Activated CD8-positive, alpha-beta memory T cell treated with anti-CD3 and anti-CD28 coated beads for 36 hours (primary cell): ENCODE measurements around the gene ALOX12. TPM values are rescaled to one million over a fixed set of nuclear protein-coding genes. Genes with fewer than 3 reads are reported as not detected.

ENCODE experiments used
- CTCF ChIA-PET: fragments of 350-600 bp; sonication (Branson Sonifier 250); formaldehyde crosslinking; loops from one replicate; lab custom pipeline; 2021; ENCODE audit warnings: antibody characterized with exemption; lab: Charles Lee
- POLR2A ChIA-PET: fragments of 350-600 bp; sonication (Branson Sonifier 250); formaldehyde crosslinking; loops from one replicate; lab custom pipeline; 2021; ENCODE audit warnings: antibody characterized with exemption; lab: Charles Lee
- total RNA-seq, 2 experiments: library from RNA; stranded (reverse); gene quantifications; one replicate each; pipeline ENCODE4 v1.2.3, GENCODE V29; 2021

Gene ALOX12
- total RNA-seq, 2 experiments from 2014 or later = not detected

GRCh38 chr17:7018331-7018964 is 22.6 kb downstream of the ALOX12 start:
- CTCF ChIA-PET = interaction anchor here (0.7 to 1.5 kb wide), 4 partner anchors 13 to 316 kb away, joined by 3 to 5 read pairs (median 4); no protein-coding TSS in a partner anchor
- POLR2A ChIA-PET = no interaction called here

GRCh38 chr17:7019367-7019766 is 23.5 kb downstream of the ALOX12 start:
- ChIA-PET CTCF (interaction anchor here (1.3 to 1.5 kb wide), 3 partner anchors 14 to 105 kb away, joined by 3 to 5 read pairs (median 4); no protein-coding TSS in a partner anchor), POLR2A (no interaction called here)

- CTCF ChIA-PET = interaction anchor here (1.3 to 2.8 kb wide), 5 partner anchors 14 to 106 kb away, joined by 3 to 25 read pairs (median 5); no protein-coding TSS in a partner anchor
- POLR2A ChIA-PET = no interaction called here
Observed at GRCh38 chr17:7019839-7020519, 24.1 kb downstream of the ALOX12 start.

GRCh38 chr17:7020894-7021664 is 25.2 kb downstream of the ALOX12 start:
- ChIA-PET POLR2A (no interaction called here), CTCF (interaction anchor here (0.6 to 2.8 kb wide), 16 partner anchors 8 to 178 kb away, joined by 3 to 25 read pairs (median 6); partner anchors contain the start of genes ALOX12, RNASEK and SLC16A13)

- ChIA-PET POLR2A (no interaction called here), CTCF (interaction anchor here (0.6 to 2.8 kb wide), 18 partner anchors 9 to 180 kb away, joined by 3 to 25 read pairs (median 6); partner anchors contain the start of genes ALOX12, RNASEK and SLC16A13)
Observed at GRCh38 chr17:7021993-7022778, 26.3 kb downstream of the ALOX12 start.

- ChIA-PET POLR2A (no interaction called here), CTCF (interaction anchor here (0.6 to 2.8 kb wide), 15 partner anchors 8 to 180 kb away, joined by 3 to 25 read pairs (median 6); partner anchors contain the start of genes ALOX12, RNASEK and SLC16A13)
Observed at GRCh38 chr17:7022781-7023571, 27.1 kb downstream of the ALOX12 start, which contains the start of gene BCL6B. TSS of gene BCL6B (plus strand) at chr17:7023050. CDS start at chr17:7023672, 622 bp downstream.

GRCh38 chr17:7023576-7024401 is 27.9 kb downstream of the ALOX12 start:
- CTCF ChIA-PET = interaction anchor here (0.5 to 1.9 kb wide), 9 partner anchors 16 to 1055 kb away, joined by 3 to 6 read pairs (median 3); no protein-coding TSS in a partner anchor
- POLR2A ChIA-PET = interaction anchor here (1.1 kb wide), 1 partner anchor 12 kb away, joined by 3 read pairs; the partner anchor contains the start of gene SLC16A13

- POLR2A ChIA-PET = interaction anchor here (1.1 kb wide), 1 partner anchor 11 kb away, joined by 3 read pairs; the partner anchor contains the start of gene SLC16A13
Observed at GRCh38 chr17:7024402-7024785, 28.5 kb downstream of the ALOX12 start.

GRCh38 chr17:7025245-7025644 is 29.4 kb downstream of the ALOX12 start:
- ChIA-PET CTCF (interaction anchor here (0.9 to 1.9 kb wide), 3 partner anchors 20 to 114 kb away, joined by 3 to 5 read pairs (median 5); no protein-coding TSS in a partner anchor), POLR2A (interaction anchor here (0.6 kb wide), 1 partner anchor 11 kb away, joined by 4 read pairs; the partner anchor contains the start of gene SLC16A13)

More at GRCh38 chr17:7024402-7024785, 28.5 kb downstream of the ALOX12 start:
- CTCF ChIA-PET = interaction anchor here (0.5 to 1.9 kb wide), 5 partner anchors 21 to 1054 kb away, joined by 3 to 6 read pairs (median 3); no protein-coding TSS in a partner anchor

GRCh38 chr17:7026471-7027115 is 30.7 kb downstream of the ALOX12 start:
- CTCF ChIA-PET = no interaction called here
- POLR2A ChIA-PET = no interaction called here

GRCh38 chr17:7027335-7027734 is 31.5 kb downstream of the ALOX12 start:
- POLR2A ChIA-PET = no interaction called here
- CTCF ChIA-PET = interaction anchor here (1.3 to 1.6 kb wide), 2 partner anchors 11 to 16 kb away, joined by 3 to 5 read pairs; no protein-coding TSS in a partner anchor

GRCh38 chr17:7029096-7029495 is 33.2 kb downstream of the ALOX12 start:
- ChIA-PET CTCF (no interaction called here), POLR2A (no interaction called here)

GRCh38 chr17:7029659-7030058 is 33.8 kb downstream of the ALOX12 start:
- CTCF ChIA-PET = no interaction called here
- POLR2A ChIA-PET = no interaction called here

GRCh38 chr17:7034955-7035590 is 39.2 kb downstream of the ALOX12 start:
- POLR2A ChIA-PET = interaction anchor here (1.0 to 1.6 kb wide), 4 partner anchors 10 to 22 kb away, joined by 3 to 25 read pairs (median 5); partner anchors contain the start of genes RNASEK and SLC16A11
- CTCF ChIA-PET = interaction anchor here (0.6 to 1.7 kb wide), 9 partner anchors 10 to 526 kb away, joined by 3 to 7 read pairs (median 3); partner anchors contain the start of gene SENP3
